GM21717 (cell line): Measurements from ENCODE around the gene RASSF8.

Source experiments
- ATAC-seq: cut with Tn5 transposase; IDR thresholded peaks from one replicate; pipeline ENCODE4 v1.9.1; 2021; ENCODE audit warnings: mild to moderate bottlenecking, moderate library complexity; ENCODE audit not compliant: unreplicated experiment

The RASSF8 gene

DNA sequence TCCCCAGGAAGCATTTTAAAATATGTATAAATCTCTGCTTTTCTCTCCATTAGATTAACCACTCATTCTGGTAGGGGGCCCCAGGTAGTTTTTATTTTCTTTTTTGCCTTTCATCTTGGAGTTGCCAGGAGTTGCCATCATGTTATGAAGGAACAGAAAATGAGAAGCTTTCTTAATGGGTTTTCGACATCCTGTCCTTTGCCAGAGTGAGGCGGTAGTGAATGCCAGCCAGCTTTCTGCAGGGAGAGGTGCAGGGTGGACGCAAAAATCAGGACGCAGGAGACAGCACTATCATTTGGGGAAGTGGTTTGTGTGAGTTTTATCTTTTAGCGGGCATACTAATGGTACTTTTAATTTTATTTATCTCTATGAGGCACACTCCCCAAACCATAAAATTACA, 1.7 kb downstream of the RASSF8 start:
- ATAC-seq = no peak

DNA sequence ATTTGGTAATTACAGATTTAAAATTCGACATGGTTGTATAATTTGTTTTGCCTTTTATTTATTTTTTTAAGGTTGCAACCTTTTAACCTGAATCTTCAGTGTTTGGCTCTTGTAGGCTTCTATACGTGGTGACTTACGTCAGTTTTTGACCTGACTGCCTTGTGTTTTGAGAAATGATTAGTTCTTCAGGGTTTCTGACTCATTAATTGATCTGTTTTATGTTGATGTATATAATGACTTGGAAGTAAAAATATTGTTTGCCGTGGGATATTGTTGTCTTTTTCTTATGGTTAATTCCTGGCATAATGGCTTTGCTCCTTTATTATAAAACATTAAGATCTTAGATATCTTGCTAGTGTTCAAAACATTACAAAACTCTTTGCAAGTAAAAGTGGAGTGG, 2.5 kb downstream of the RASSF8 start:
- ATAC-seq = no peak

DNA sequence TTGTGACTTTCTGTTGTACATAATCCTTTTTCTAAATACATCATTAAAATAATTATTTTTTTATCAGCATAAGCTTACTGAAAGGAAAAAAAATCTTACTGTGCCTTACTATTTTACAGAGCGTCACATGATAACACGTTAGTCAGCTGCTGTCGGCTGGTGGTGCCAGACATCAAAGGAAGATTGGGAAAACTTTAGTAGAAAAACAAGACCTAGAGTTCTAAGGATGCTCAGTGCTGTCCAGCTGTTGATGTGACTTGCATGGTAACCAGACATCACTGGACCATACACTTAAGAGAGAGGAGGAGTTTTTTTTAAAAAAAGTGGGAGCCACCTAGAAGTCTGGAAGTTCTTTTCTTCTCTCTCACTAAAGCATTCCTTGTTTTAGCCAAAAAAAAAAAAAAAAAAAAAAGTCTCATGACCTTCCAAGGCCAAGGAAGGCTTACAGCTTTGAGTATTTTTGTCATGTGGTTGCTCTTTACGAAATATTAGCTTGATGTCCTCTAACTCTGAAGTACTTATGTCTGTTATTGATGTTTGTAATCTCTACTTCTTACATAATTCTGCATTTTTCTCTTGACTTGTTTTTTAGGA, 4.5 kb downstream of the RASSF8 start:
- ATAC-seq = no peak

DNA sequence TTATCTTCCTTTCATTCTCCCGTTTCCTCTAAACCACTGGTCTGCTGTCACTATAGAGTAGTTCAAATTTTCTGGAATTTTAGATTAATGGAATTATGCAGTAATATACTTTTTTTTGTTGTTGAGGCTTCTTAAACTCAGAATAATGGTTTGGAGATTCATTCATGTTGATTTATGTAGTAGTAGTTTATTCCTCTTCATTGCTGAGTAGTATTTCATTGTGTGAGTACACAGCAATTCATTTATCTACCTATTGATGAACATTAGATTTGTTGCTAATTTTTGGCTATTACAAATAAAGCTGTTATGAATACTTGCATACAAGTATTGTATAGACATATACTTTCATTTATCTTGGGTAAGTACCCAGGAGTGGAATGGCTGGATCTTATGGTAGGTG, 7.2 kb downstream of the RASSF8 start:
- ATAC-seq = no peak

GRCh38 chr12:25970082-25970481, 11.6 kb downstream of the RASSF8 start:
- ATAC-seq = no peak

DNA sequence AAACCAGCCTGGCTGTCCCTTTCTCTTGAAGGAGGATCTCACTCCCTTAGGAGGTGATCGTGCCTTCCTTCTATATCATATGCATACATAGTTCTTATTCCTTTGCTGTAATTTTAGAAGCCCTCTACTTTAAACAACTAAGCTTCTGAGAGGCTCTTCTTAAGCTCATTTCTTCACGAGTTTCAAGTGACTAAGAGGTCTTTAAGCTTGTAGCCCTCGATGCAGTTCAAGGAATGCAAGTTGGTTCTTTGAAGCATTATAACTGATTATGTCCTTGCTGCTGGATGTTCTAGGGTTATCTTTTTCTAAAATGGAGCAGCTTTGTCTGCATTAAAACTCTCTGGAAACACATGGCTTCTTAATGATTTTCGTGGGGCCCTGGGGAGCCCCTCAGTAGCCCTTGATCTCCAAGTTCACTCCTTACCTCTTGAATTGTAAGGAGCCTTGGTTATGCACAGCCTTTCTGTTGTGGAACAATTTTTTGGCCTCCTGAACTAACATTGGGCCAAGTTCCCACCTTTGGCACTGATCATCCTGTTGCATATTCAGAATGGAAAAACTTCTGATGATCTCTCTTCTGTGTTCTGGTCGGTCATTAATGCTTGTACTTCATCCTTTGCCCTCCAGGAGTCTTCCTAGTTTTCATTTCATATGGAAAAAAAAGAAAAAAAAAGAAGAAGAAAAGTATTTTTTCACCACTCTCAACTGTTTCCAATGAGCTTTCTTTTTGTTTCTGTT, 12.6 kb downstream of the RASSF8 start:
- ATAC-seq = no peak

DNA sequence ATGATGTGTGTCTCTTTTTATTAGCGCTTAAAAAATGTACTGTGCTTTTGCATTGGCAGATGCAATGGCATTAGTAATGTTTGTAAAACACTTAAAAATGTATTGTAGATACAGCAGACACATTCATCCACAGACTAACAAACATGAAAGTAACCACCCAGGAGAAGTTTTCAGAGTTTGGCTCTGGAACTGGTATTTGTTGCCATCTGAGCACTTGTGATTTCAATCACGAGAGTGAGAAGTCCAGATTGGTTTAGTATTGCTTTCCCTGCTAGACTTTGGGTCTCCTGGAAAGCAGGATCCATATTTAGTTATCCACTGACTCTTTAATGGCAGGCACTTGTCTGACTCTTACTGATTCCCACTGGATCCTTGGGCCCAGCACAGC, 13.2 kb downstream of the RASSF8 start:
- no peak for ATAC-seq

- no peak for ATAC-seq
Measured at GRCh38 chr12:25972783-25973182, 14.3 kb downstream of the RASSF8 start.

GRCh38 chr12:25975179-25975578, 16.7 kb downstream of the RASSF8 start:
- ATAC-seq = no peak

DNA sequence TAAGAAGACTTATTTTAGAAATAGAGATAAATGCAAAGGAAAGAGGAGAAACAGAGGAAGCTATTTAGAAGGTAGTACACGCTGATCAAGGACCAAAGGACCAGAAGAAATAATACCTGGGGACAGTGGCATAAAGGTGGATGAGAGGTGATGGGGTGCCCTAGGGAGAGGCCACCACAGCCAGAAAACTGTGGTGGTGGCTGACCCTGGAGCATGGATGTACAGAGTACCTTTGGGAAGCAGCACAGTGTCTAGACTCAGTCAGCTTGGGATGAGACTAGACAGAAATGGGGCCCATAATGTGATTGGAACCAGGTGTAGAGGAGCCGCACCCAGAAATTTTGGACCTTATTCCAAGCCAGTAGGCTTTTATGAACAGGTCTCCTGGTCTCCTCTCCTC, 17.2 kb downstream of the RASSF8 start:
- no peak for ATAC-seq

DNA sequence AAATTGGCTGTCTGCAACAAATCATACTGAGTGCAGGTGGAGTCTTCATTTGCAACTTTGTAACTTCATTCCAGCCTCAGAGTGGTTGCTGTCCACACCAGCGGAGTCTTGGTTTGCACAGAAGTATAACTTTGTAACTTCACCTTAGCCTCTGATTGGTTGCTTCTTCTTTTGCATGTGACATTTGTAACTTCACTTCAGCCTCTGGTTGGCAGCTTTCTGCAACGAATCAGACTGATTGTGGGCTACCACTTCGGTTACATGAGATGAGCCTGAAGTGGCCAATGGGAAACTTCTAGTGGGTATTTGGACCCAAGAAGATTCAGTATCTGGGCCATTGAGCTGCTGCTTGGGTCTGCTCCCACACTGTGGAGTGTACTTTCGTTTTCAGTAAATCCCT, 17.8 kb downstream of the RASSF8 start:
- ATAC-seq = no peak

DNA sequence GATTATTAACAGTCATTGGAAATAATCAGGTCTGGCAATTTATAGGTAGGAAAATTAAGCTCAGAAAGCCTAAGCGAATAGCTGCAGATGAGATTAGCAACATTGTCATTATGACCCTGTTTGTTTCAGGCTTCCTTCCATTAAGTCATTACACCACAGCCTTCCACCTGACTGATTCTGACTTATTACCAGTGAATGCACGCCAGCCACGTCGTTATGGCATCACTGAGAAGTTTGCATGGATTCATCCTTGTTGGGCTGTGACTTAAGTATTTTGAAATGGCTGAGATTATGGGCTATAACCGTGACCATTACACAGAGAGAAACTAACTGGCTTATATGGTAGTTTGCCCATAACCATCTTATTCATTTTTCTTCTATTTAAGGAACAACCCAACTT, 18.6 kb downstream of the RASSF8 start:
- ATAC-seq = no peak

GRCh38 chr12:25979059-25979458, 20.6 kb downstream of the RASSF8 start:
- no peak for ATAC-seq

GRCh38 chr12:25979563-25979962, 21.1 kb downstream of the RASSF8 start:
- no peak for ATAC-seq

GRCh38 chr12:25980035-25980434, 21.6 kb downstream of the RASSF8 start:
- ATAC-seq = no peak

DNA sequence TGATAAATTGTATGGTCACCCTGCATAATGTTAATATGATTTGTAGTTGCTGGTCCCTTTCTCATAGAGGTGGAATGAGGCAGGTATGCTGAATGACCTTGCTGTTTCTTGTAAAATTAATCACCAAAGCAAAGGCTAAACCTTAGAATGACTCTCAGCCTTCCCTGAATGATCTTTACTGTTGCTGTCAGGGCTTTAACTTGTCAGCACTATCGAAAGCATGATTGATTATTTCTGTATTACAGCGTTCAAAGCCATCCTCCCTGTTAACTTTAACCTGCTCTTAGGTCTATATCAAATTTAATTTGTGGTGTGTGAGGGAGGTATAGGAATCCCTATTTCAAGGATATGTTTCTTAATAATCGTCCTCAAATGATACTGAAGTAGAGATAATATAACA, 23.1 kb downstream of the RASSF8 start:
- no peak for ATAC-seq

- ATAC-seq = no peak
Measured at GRCh38 chr12:25982416-25982815, 23.9 kb downstream of the RASSF8 start.

DNA sequence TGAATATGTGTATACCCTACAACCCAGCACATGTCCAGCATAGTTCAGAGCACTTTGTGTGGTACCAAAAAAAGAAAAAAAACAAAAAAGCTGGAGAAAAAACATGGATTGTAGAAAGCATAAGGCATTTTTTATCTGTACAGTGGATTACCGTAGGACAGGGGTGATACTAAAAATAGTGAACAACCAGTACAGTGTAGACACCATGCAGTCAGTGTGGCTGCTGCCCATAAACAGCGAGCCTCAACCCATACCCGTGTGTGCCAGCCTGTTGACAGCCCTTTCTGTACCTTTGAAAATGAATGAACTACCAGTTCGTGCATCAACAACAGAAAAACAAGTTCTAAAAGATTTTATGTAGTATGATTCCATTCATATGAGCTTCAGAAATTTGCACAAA, 25.1 kb downstream of the RASSF8 start:
- no peak for ATAC-seq

- ATAC-seq = no peak
Measured at GRCh38 chr12:25984759-25985158, 26.3 kb downstream of the RASSF8 start.

GRCh38 chr12:25985316-25986175, 27.1 kb downstream of the RASSF8 start:
- ATAC-seq = no peak

GRCh38 chr12:25986180-25986579, 27.7 kb downstream of the RASSF8 start:
- ATAC-seq = no peak

- ATAC-seq = no peak
Measured at GRCh38 chr12:25988505-25988904, 30.0 kb downstream of the RASSF8 start.
